Esophagus squamous epithelium (tissue), 5 donors: Measurements from ENCODE around the gene MAPK8IP3. TPM values are rescaled to one million over a fixed set of nuclear protein-coding genes. Genes with fewer than 3 reads are reported as not detected.

Experiments
- DNase-seq: peaks from one replicate; lab custom pipeline; 2025; lab: John Stamatoyannopoulos, UW
- H3K27ac ChIP-seq, 4 donors: fragments of 200-600 bp; sonication (generic); one replicate each; pipeline ENCODE4 v1.5.1; 2016 to 2019; ENCODE audit warnings: mild to moderate bottlenecking in 1 of 4
- H3K27me3 ChIP-seq, 4 donors: fragments of 200-600 bp; sonication (generic); 1 replicate in 3 of 4; 2 replicates in 1 of 4; pipeline versions ENCODE4 v1.5.1 to v1.6.0; 2017 to 2021; ENCODE audit warnings: antibody characterized with exemption in 1 of 4
- H3K36me3 ChIP-seq, 3 donors: fragments of 200-600 bp; sonication (generic); one replicate each; pipeline ENCODE4 v1.5.1; 2016 to 2019
- H3K4me1 ChIP-seq, 3 donors: fragments of 200-600 bp; sonication (generic); one replicate each; pipeline ENCODE4 v1.5.1; 2017 to 2019
- H3K4me3 ChIP-seq, 4 donors: fragments of 200-600 bp; sonication (generic); 1 replicate in 3 of 4; 2 replicates in 1 of 4; pipeline ENCODE4 v1.5.1; 2016 to 2019; ENCODE audit warnings: mild to moderate bottlenecking in 2 of 4, moderate library complexity in 1 of 4
- H3K9me3 ChIP-seq, 3 donors: fragments of 200-600 bp; sonication (generic); one replicate each; pipeline ENCODE4 v1.5.1; 2016 to 2019
- POLR2A ChIP-seq, 4 donors: fragments of 450-650 bp; IDR thresholded peaks; one replicate each; pipeline ENCODE4 v1.6.1; 2017; ENCODE audit warnings: antibody characterized with exemption in 4 of 4, mild to moderate bottlenecking in 4 of 4, moderate library complexity in 3 of 4
- WGBS, 2 donors: methylation state at CpG; one replicate each; pipeline ENCODE4 v1.1.5; 2018; 5-methylcytosine and 5-hydroxymethylcytosine counted together
- intact Hi-C: fragments of 100-400 bp; cut with DNase I; formaldehyde crosslinking; loops from one replicate; pipeline ENCODE4 v1.15.0; 2022
- small RNA-seq, 4 donors: library from RNA; depleted of rRNA; stranded (forward); fragments of <200 nt; gene quantifications; one replicate each; pipeline ENCODE3, GENCODE V24; 2016
- total RNA-seq, 4 donors: library from RNA; depleted of rRNA; stranded (reverse); fragments of >200 nt; gene quantifications; one replicate each; pipeline ENCODE4 v1.1.0, GENCODE V29; 2016
- TF ChIP-seq, protein P1 (sequence below), 6 experiments: fragments of 450-650 bp in 4 of 6; fragments of 200-600 bp in 2 of 6; sonication (generic) in 2 of 6; IDR thresholded peaks; one replicate each; pipeline ENCODE4 v1.5.1; 2016 to 2019; ENCODE audit warnings: antibody characterized with exemption in 6 of 6, mild to moderate bottlenecking in 4 of 6, moderate library complexity in 4 of 6
- donor health status: DM: yes; HTN: yes; CAD: no.

Gene MAPK8IP3
- total RNA-seq, 4 donors from 2014 or later, result 8.6 to 37.6 (median 24.7) TPM

DNA sequence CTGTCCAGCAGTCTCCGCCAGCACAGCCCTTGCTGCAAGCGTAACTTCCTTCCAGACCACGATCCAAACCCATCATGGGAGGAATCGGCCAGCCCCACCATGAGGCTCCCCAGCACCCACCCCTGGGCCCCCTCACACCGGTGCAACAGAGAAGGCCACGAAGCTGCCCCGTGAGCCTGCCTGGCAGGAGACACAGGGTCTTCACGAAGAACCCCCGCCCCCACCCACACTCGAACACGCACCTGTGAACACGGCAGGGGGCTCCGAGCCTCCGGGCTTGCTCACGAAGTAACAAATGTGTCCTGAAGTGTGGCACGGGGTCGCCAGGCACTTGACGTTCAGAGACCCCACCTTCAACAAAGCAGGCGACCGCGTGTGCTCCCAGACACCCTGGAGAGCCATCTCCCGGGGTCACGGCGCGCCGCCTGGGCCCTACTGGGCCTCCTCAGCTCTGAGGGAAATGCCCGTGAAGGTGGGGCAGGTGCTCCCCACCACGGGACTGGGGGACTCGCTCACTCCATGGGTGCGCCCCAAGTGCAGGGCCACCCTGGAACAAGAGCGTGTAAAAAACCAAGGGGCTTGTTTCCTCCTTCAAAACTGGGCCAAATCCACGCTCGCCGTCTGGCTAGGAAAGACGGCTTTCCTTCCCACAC is 113.0 kb downstream of the MAPK8IP3 start:
- Histone ChIP-seq H3K4me1 (peaks cover 0 to 19% (median 0%) of the 10 kb centered on the region in 3 donors), H3K9me3 (no peaks in the 10 kb centered on the region), H3K27ac (no peak overlapping the region), H3K27me3 (no peaks in the 10 kb centered on the region), H3K36me3 (peaks cover 25 to 88% (median 39%) of the 10 kb centered on the region in 3 donors), H3K4me3 (no peak overlapping the region)
- TF ChIP-seq POLR2A (IDR thresholded peaks at IDR 0.05), result no peak
- TF ChIP-seq, protein P1, sequence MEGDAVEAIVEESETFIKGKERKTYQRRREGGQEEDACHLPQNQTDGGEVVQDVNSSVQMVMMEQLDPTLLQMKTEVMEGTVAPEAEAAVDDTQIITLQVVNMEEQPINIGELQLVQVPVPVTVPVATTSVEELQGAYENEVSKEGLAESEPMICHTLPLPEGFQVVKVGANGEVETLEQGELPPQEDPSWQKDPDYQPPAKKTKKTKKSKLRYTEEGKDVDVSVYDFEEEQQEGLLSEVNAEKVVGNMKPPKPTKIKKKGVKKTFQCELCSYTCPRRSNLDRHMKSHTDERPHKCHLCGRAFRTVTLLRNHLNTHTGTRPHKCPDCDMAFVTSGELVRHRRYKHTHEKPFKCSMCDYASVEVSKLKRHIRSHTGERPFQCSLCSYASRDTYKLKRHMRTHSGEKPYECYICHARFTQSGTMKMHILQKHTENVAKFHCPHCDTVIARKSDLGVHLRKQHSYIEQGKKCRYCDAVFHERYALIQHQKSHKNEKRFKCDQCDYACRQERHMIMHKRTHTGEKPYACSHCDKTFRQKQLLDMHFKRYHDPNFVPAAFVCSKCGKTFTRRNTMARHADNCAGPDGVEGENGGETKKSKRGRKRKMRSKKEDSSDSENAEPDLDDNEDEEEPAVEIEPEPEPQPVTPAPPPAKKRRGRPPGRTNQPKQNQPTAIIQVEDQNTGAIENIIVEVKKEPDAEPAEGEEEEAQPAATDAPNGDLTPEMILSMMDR (IDR thresholded peaks at IDR 0.05), result no peak
- DNase-seq, result no peak
- WGBS, 2 donors, result 57% methylated on average over 1 of the region's 35 CpGs; no CpG with 5 or more reads in 1 of the 2 donors
- intact Hi-C loops, result no loop called here

DNA sequence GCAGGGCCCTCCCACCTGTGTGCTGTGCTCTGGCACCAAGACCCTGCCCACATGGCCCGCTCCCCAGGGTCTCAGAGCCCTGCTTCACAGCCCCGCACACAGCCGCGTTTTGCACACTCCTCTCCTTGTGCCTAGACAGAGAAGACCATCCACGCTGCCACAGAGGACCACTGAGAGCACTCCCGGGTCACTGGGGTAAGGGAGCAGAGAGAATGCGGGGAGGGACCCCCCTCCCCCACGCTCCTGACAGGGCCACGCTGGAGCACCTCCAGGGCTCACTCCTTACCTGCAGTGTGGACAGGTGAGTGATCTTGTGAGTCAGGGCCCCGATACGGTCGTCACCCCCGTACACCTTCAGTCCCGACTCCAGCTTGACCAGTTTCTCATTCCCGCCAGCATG is 113.6 kb downstream of the MAPK8IP3 start:
- DNase-seq, result no peak
- peaks cover 25 to 82% (median 39%) of the 10 kb centered on the region in 3 donors for H3K36me3 ChIP-seq
- H3K27ac ChIP-seq, result no peak overlapping the region
- no peak overlapping the region for H3K4me3 ChIP-seq
- H3K4me1 ChIP-seq, result peaks cover 0 to 25% (median under 1%) of the 10 kb centered on the region in 3 donors
- intact Hi-C loops, result no loop called here
- WGBS, 2 donors, result 80 to 93% methylated on average over 3 to 8 of the region's 15 CpGs
- H3K27me3 ChIP-seq, result no peaks in the 10 kb centered on the region
- H3K9me3 ChIP-seq, result no peaks in the 10 kb centered on the region
- TF ChIP-seq, protein P1 (IDR thresholded peaks at IDR 0.05), result no peak
- TF ChIP-seq POLR2A (IDR thresholded peaks at IDR 0.05), result no peak

Small RNA genes lying within 50 kb of the gene (small RNA-seq; reads per million reads assigned to genes)
- gene MIR3177, result 0.27 to 1.0 (median 0.35) reads per million in 4 donors

Other genes with a start within 250 kb of the MAPK8IP3 start
- 10 to 100 TPM; 21.5 to 41.2 (median 33.6) TPM for gene CLCN7, start 231.2 kb upstream of the MAPK8IP3 start, total RNA-seq
- gene PTX4, start 217.3 kb upstream of the MAPK8IP3 start, total RNA-seq, result not detected
- gene TELO2, start 212.8 kb upstream of the MAPK8IP3 start, total RNA-seq, result 10 to 100 TPM; 17.0 to 29.3 (median 21.4) TPM
- 10 to 100 TPM in 1 of 4 donors, 1 to 10 TPM in 3; 4.3 to 32.4 (median 7.9) TPM for gene TMEM204, start 172.5 kb upstream of the MAPK8IP3 start, total RNA-seq
- 10 to 100 TPM in 1 of 4 donors, 1 to 10 TPM in 3; 3.7 to 12.0 (median 6.8) TPM for gene IFT140, start 94.1 kb upstream of the MAPK8IP3 start, total RNA-seq
- gene CRAMP1, start 93.8 kb upstream of the MAPK8IP3 start, total RNA-seq, result 1 to 10 TPM; 5.2 to 9.9 (median 8.0) TPM
- 10 to 100 TPM; 45.6 to 68.0 (median 48.6) TPM for gene JPT2, start 27.9 kb upstream of the MAPK8IP3 start, total RNA-seq
- gene NME3, start 65.3 kb downstream of the MAPK8IP3 start, total RNA-seq, result 10 to 100 TPM; 30.2 to 57.1 (median 53.6) TPM
- gene EME2, start 66.6 kb downstream of the MAPK8IP3 start, total RNA-seq, result 10 to 100 TPM in 2 of 4 donors, 1 to 10 TPM in 2; 8.8 to 14.4 (median 10.1) TPM
- gene MRPS34, start 66.9 kb downstream of the MAPK8IP3 start, total RNA-seq, result 100 to 1,000 TPM in 3 of 4 donors, 10 to 100 TPM in 1; 89.5 to 158 (median 114) TPM
- gene SPSB3, start 76.4 kb downstream of the MAPK8IP3 start, total RNA-seq, result 10 to 100 TPM; 27.8 to 84.5 (median 45.1) TPM
- gene NUBP2, start 76.8 kb downstream of the MAPK8IP3 start, total RNA-seq, result 10 to 100 TPM; 71.4 to 91.5 (median 79.5) TPM
- gene IGFALS, start 87.5 kb downstream of the MAPK8IP3 start, total RNA-seq, result not detected
- 10 to 100 TPM; 30.6 to 56.5 (median 43.4) TPM for gene HAGH, start 120.6 kb downstream of the MAPK8IP3 start, total RNA-seq
- gene FAHD1, start 121.0 kb downstream of the MAPK8IP3 start, total RNA-seq, result 10 to 100 TPM; 34.3 to 52.3 (median 46.9) TPM
- gene MEIOB, start 166.0 kb downstream of the MAPK8IP3 start, total RNA-seq, result under 1 TPM in 1 of 4 donors, not detected in 3; 0.76 TPM
- 1 to 10 TPM; 1.6 to 9.9 (median 6.3) TPM for gene HS3ST6, start 212.2 kb downstream of the MAPK8IP3 start, total RNA-seq
- gene MSRB1, start 237.0 kb downstream of the MAPK8IP3 start, total RNA-seq, result 10 to 100 TPM; 20.1 to 36.4 (median 21.0) TPM
- not detected for gene RPL3L, start 248.5 kb downstream of the MAPK8IP3 start, total RNA-seq